Measurements from ENCODE around the gene NACC1. TPM values are rescaled to one million over a fixed set of nuclear protein-coding genes. Genes with fewer than 3 reads are reported as not detected.
"Not testable (repeated sequence)": the region's sequence is repeated elsewhere in the genome, so short reads cannot be mapped to it uniquely, and the experiment has no call there.

NACC1 gene
- total RNA-seq, 2 donors from 2014 or later = 25.4 to 27.3 TPM

DNA sequence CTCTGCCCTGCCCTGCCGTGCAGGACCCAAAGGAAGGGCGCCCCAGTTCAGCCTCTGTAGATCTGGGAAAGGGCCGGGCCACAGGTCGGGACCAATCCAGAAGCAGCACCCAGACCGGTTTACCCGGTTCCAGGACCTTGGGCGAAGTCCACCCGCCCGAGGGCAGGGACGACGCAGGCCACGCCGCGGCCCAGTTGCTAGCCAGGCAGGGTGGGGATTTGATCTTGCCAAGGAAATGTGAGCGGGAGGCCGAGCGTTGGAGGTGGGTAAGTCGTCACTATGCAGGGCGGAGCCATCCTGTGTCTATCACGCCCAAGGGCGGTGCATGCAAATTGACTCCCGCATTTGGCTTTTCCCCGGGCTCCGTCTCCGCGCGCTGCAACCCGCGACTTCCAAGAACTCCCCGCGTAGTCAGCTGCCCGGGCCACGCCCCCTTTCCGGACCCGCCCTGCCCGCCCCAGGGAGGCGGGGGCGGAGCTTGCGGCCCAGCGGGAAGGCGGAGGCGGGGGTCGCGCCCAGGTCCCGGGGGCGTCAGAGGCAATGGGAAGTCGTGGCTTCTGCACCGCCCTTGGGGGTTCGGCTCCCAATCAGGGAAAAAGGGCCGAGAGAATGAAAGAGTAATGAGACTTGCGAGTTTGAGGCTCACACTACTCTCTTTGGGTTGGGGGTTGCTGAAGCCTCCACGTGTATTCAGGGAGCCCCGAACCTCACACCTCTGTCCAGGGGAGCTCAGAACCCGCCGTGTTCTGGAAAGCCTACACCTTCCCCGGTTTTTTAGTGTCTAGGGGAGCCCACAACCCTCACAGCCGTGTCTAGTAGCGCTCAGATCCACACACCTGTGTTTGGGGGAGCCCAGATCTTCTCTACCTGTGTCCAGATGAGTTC is 44.9 kb downstream of the NACC1 start:
- Histone ChIP-seq H3K4me1 (peaks cover 0 to 53% of the 10 kb centered on the region in 2 donors), H3K36me3 (no peaks in the 10 kb centered on the region), H3K9me3 (no peaks in the 10 kb centered on the region), H3K4me3 (peak overlapping the region; percentile 38 to 47), H3K27ac (peak overlapping the region; percentile 91 to 93), H3K27me3 (no peaks in the 10 kb centered on the region)
- TF ChIP-seq, protein P1, sequence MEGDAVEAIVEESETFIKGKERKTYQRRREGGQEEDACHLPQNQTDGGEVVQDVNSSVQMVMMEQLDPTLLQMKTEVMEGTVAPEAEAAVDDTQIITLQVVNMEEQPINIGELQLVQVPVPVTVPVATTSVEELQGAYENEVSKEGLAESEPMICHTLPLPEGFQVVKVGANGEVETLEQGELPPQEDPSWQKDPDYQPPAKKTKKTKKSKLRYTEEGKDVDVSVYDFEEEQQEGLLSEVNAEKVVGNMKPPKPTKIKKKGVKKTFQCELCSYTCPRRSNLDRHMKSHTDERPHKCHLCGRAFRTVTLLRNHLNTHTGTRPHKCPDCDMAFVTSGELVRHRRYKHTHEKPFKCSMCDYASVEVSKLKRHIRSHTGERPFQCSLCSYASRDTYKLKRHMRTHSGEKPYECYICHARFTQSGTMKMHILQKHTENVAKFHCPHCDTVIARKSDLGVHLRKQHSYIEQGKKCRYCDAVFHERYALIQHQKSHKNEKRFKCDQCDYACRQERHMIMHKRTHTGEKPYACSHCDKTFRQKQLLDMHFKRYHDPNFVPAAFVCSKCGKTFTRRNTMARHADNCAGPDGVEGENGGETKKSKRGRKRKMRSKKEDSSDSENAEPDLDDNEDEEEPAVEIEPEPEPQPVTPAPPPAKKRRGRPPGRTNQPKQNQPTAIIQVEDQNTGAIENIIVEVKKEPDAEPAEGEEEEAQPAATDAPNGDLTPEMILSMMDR (IDR thresholded peaks at IDR 0.05) = no peak
- DNase-seq (ENCODE audit: low spot score) = peak; percentile 99

- DNase-seq (ENCODE audit: low spot score) = peak; percentile 83
- H3K27ac ChIP-seq = peak overlapping the region; percentile 91 to 93
- H3K9me3 ChIP-seq = no peaks in the 10 kb centered on the region
- H3K36me3 ChIP-seq = no peaks in the 10 kb centered on the region
- TF ChIP-seq, protein P1 (IDR thresholded peaks at IDR 0.05) = no peak
- no peaks in the 10 kb centered on the region for H3K27me3 ChIP-seq
- peaks cover 0 to 56% of the 10 kb centered on the region in 2 donors for H3K4me1 ChIP-seq
- peak overlapping the region in 1 of 2 donors; percentile 47 for H3K4me3 ChIP-seq
Observed at GRCh38 chr19:13163609-13164342, 45.7 kb downstream of the NACC1 start.

- Histone ChIP-seq H3K27ac (peak overlapping the region; percentile 91 to 93), H3K36me3 (no peaks in the 10 kb centered on the region), H3K27me3 (no peaks in the 10 kb centered on the region), H3K9me3 (no peaks in the 10 kb centered on the region), H3K4me3 (peak overlapping the region in 1 of 2 donors; percentile 47), H3K4me1 (peaks cover 0 to 56% of the 10 kb centered on the region in 2 donors)
- TF ChIP-seq, protein P1 (IDR thresholded peaks at IDR 0.05) = no peak
- DNase-seq (ENCODE audit: low spot score) = no peak
Observed at GRCh38 chr19:13164343-13165161, 46.5 kb downstream of the NACC1 start.

GRCh38 chr19:13165162-13165997 is 47.3 kb downstream of the NACC1 start:
- Histone ChIP-seq H3K36me3 (no peaks in the 10 kb centered on the region), H3K4me3 (no peak overlapping the region), H3K9me3 (no peaks in the 10 kb centered on the region), H3K27ac (peak overlapping the region; percentile 91 to 93), H3K4me1 (peaks cover 0 to 56% of the 10 kb centered on the region in 2 donors), H3K27me3 (no peaks in the 10 kb centered on the region)
- TF ChIP-seq, protein P1 (IDR thresholded peaks at IDR 0.05) = no peak
- DNase-seq (ENCODE audit: low spot score) = no peak

DNA sequence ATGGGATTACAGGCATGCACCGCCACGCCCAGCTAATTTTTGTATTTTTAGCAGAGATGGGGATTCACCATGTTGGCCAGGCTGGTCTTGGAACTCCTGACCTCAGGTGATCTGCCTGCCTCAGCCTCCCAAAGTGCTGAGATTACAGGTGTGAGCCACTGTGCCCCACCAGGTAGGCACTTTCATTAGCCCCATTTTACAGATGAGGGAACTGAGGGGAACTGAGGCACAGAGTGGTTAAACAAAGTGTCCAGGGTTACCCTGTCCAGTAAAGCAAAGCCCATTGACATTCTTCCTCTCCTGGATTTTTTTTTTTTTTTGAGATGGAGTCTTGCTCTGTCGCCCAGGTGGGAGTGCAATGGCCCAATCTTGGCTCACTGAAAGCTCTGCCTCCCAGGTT is 48.1 kb downstream of the NACC1 start:
- H3K4me3 ChIP-seq; H3K27me3 ChIP-seq; DNase-seq (ENCODE audit: low spot score); H3K36me3 ChIP-seq; H3K9me3 ChIP-seq: not testable (repeated sequence)
- peak overlapping the region; percentile 85 to 93 for H3K27ac ChIP-seq
- H3K4me1 ChIP-seq = peaks cover 0 to 56% of the 10 kb centered on the region in 2 donors

Measured in right atrium auricular region (tissue), 2 donors.